GM18517 (cell line): Measurements from ENCODE around the gene SLC25A23.
"Not testable (repeated sequence)": the region's sequence is repeated elsewhere in the genome, so short reads cannot be mapped to it uniquely, and the experiment has no call there.

Source experiments
- ATAC-seq: cut with Tn5 transposase; IDR thresholded peaks from one replicate; pipeline ENCODE4 v1.9.1; 2021; ENCODE audit warnings: mild to moderate bottlenecking, moderate library complexity; ENCODE audit not compliant: unreplicated experiment

The SLC25A23 gene

GRCh38 chr19:6459262-6460098 is at the start of gene SLC25A23:
Gene SLC25A23, minus strand, starts transcription at chr19:6459792. Its CDS starts 164 bp downstream, at chr19:6459628.
- ATAC-seq = peak; percentile 15

- ATAC-seq = not testable (repeated sequence)
These were observed 48.6 kb upstream of the SLC25A23 start for GRCh38 chr19:6508028-6508771.

- ATAC-seq = no peak
These were observed 44.0 kb upstream of the SLC25A23 start for GRCh38 chr19:6503407-6504201.

- no peak for ATAC-seq
These were observed 42.4 kb upstream of the SLC25A23 start, which contains the start of gene TUBB4A for GRCh38 chr19:6501740-6502648. Gene TUBB4A, minus strand, starts transcription at chr19:6502309. Its CDS starts 97 bp downstream, at chr19:6502212.

- no peak for ATAC-seq
These were observed 41.5 kb upstream of the SLC25A23 start for GRCh38 chr19:6500837-6501739.

GRCh38 chr19:6499052-6499790 is 39.6 kb upstream of the SLC25A23 start:
- no peak for ATAC-seq

- ATAC-seq = no peak
These were observed 38.9 kb upstream of the SLC25A23 start for GRCh38 chr19:6498294-6499036.

GRCh38 chr19:6495947-6496346 is 36.4 kb upstream of the SLC25A23 start:
- no peak for ATAC-seq

GRCh38 chr19:6494438-6495036 is 34.9 kb upstream of the SLC25A23 start:
- no peak for ATAC-seq

- ATAC-seq = no peak
These were observed 32.4 kb upstream of the SLC25A23 start for GRCh38 chr19:6491802-6492592.

GRCh38 chr19:6490134-6490533 is 30.5 kb upstream of the SLC25A23 start:
- ATAC-seq = no peak

- ATAC-seq = no peak
These were observed 29.9 kb upstream of the SLC25A23 start for GRCh38 chr19:6489278-6490061.

- no peak for ATAC-seq
These were observed 25.2 kb upstream of the SLC25A23 start for GRCh38 chr19:6484831-6485230.

GRCh38 chr19:6484230-6484629 is 24.6 kb upstream of the SLC25A23 start:
- no peak for ATAC-seq

GRCh38 chr19:6483235-6483634 is 23.6 kb upstream of the SLC25A23 start:
- no peak for ATAC-seq

GRCh38 chr19:6482343-6482686 is 22.7 kb upstream of the SLC25A23 start:
- no peak for ATAC-seq
